IMR-90 (cell line): ENCODE data around the gene LRIG1. TPM values are rescaled to one million over a fixed set of nuclear protein-coding genes. Genes with fewer than 3 reads are reported as not detected.

Experiments
- ATAC-seq: fragments of 200-7000 bp; cut with Tn5 transposase; 2 replicates; pipeline ENCODE4 v1.9.1; 2020; ENCODE audit warnings: low read depth, mild to moderate bottlenecking, moderate library complexity
- BruUV-seq: library from RNA; stranded (reverse); fragments of 400-500 nt; replicated peaks from 2 replicates; lab custom pipeline; 2021; lab: Mats Ljungman, UMichigan
- CTCF ChIA-PET: fragments of 300-600 bp; formaldehyde crosslinking; extraction: SDS; loops from one replicate; lab custom pipeline; 2021; ENCODE audit warnings: antibody characterized with exemption; lab: Yijun Ruan, JAX
- POLR2A ChIA-PET: fragments of 300-600 bp; sonication (Branson Sonifier 250); formaldehyde crosslinking; loops from one replicate; lab custom pipeline; 2022; ENCODE audit warnings: antibody characterized with exemption; ENCODE audit not compliant: unreplicated experiment; lab: Charles Lee
- DNase-seq: peaks from one replicate; pipeline ENCODE4 v3.0.0; 2013
- H2AFZ ChIP-seq: replicated peaks from 2 replicates; pipeline ENCODE3; 2013; ENCODE audit warnings: low read length, mild to moderate bottlenecking; ENCODE audit not compliant: poor library complexity
- H2AK5ac ChIP-seq: 2 replicates; pipeline ENCODE4 v1.6.1; 2013; ENCODE audit warnings: low read depth, low read length, inconsistent platforms
- H2AK9ac ChIP-seq: replicated peaks from 2 replicates; pipeline ENCODE3; 2013; ENCODE audit warnings: mild to moderate bottlenecking, low read depth, low read length, moderate library complexity; ENCODE audit not compliant: poor library complexity
- H2BK120ac ChIP-seq: 2 replicates; pipeline ENCODE4 v1.6.1; 2013; ENCODE audit warnings: low read depth, low read length, inconsistent platforms
- H2BK15ac ChIP-seq: 3 replicates; pipeline ENCODE4 v1.6.1; 2013; ENCODE audit warnings: low read depth, low read length, inconsistent platforms
- H2BK20ac ChIP-seq: 2 replicates; pipeline ENCODE4 v1.6.1; 2013; ENCODE audit warnings: low read depth, mild to moderate bottlenecking, inconsistent platforms, low read length, moderate library complexity
- H2BK5ac ChIP-seq: 2 replicates; pipeline ENCODE4 v1.6.1; 2013; ENCODE audit warnings: mild to moderate bottlenecking, low read depth, low read length, inconsistent platforms; ENCODE audit not compliant: poor library complexity, severe bottlenecking
- H3K14ac ChIP-seq: replicated peaks from 2 replicates; pipeline ENCODE4 v1.6.1; 2013; ENCODE audit warnings: low read depth, low read length, inconsistent platforms
- H3K18ac ChIP-seq: 2 replicates; pipeline ENCODE4 v1.6.1; 2013; ENCODE audit warnings: low read depth, low read length, control low read depth
- H3K23ac ChIP-seq: 2 replicates; pipeline ENCODE4 v1.6.1; 2013; ENCODE audit warnings: low read depth, low read length, inconsistent platforms
- H3K27ac ChIP-seq: 2 replicates; pipeline ENCODE4 v1.5.1; 2013; ENCODE audit warnings: mild to moderate bottlenecking, control low read depth, low read length; ENCODE audit not compliant: insufficient read depth
- H3K27me3 ChIP-seq: 2 replicates; pipeline ENCODE4 v1.6.1; 2013; ENCODE audit warnings: low read length; ENCODE audit not compliant: control insufficient read depth, insufficient read depth
- H3K36me3 ChIP-seq: 2 replicates; pipeline ENCODE4 v1.6.1; 2013; ENCODE audit warnings: low read length, mixed read lengths; ENCODE audit not compliant: control insufficient read depth, insufficient read depth
- H3K4ac ChIP-seq: 2 replicates; pipeline ENCODE4 v1.6.1; 2013; ENCODE audit warnings: low read depth, low read length, inconsistent platforms
- H3K4me1 ChIP-seq: 2 replicates; pipeline ENCODE4 v1.6.1; 2013; ENCODE audit warnings: low read length, mixed read lengths; ENCODE audit not compliant: control insufficient read depth, insufficient read depth
- H3K4me2 ChIP-seq: 2 replicates; pipeline ENCODE4 v1.6.1; 2013; ENCODE audit warnings: low read depth, mild to moderate bottlenecking, control low read depth, low read length, moderate library complexity
- H3K4me3 ChIP-seq: 2 replicates; pipeline ENCODE4 v1.5.1; 2013; ENCODE audit warnings: low read depth, mild to moderate bottlenecking, control low read depth, low read length, moderate library complexity; ENCODE audit not compliant: insufficient read depth
- H3K56ac ChIP-seq: 2 replicates; pipeline ENCODE4 v1.6.1; 2013; ENCODE audit warnings: low read length, inconsistent platforms; ENCODE audit not compliant: insufficient read depth; ENCODE audit errors: extremely low read depth
- H3K79me1 ChIP-seq, 2 experiments: 2 replicates each; pipeline ENCODE4 v1.6.1; 2013; ENCODE audit warnings: low read length in 2 of 2, inconsistent platforms in 1 of 2, low read depth in 1 of 2
- H3K9ac ChIP-seq: 2 replicates; pipeline ENCODE4 v1.6.1; 2013; ENCODE audit warnings: low read depth, low read length, control low read depth
- H3K9me1 ChIP-seq: 2 replicates; pipeline ENCODE4 v1.6.1; 2013; ENCODE audit warnings: low read length, inconsistent platforms; ENCODE audit not compliant: insufficient read depth
- H3K9me3 ChIP-seq: 2 replicates; pipeline ENCODE4 v1.6.1; 2013; ENCODE audit warnings: low read length; ENCODE audit not compliant: control insufficient read depth, insufficient read depth
- H4K20me1 ChIP-seq: 2 replicates; pipeline ENCODE4 v1.6.1; 2013; ENCODE audit warnings: low read length, inconsistent platforms; ENCODE audit not compliant: insufficient read depth
- H4K5ac ChIP-seq: 2 replicates; pipeline ENCODE4 v1.6.1; 2013; ENCODE audit warnings: mild to moderate bottlenecking, low read depth, low read length, control low read depth
- H4K8ac ChIP-seq, 2 experiments: 2 replicates each; pipeline ENCODE4 v1.6.1; 2013; ENCODE audit warnings: low read depth in 2 of 2, low read length in 2 of 2, control low read depth in 1 of 2, inconsistent platforms in 1 of 2
- H4K91ac ChIP-seq: 2 replicates; pipeline ENCODE4 v1.6.1; 2013; ENCODE audit warnings: low read depth, low read length, inconsistent platforms; ENCODE audit not compliant: insufficient read depth
- BHLHE40 ChIP-seq: fragments of 150-350 bp; IDR thresholded peaks from 2 replicates; pipeline ENCODE4 v1.6.1; 2016; ENCODE audit warnings: mild to moderate bottlenecking, low read depth, low read length
- CEBPB ChIP-seq: IDR thresholded peaks from 2 replicates; pipeline ENCODE4 v1.6.1; 2012; ENCODE audit warnings: low read depth, low read length, improper control_type of control experiment
- CHD1 ChIP-seq: IDR thresholded peaks from 2 replicates; pipeline ENCODE4 v1.6.1; 2012; ENCODE audit warnings: low read depth, low read length, improper control_type of control experiment
- CTCF ChIP-seq: conservative IDR thresholded peaks from 2 replicates; pipeline ENCODE4 v1.5.1; 2012; ENCODE audit warnings: mild to moderate bottlenecking, low read depth, low read length, improper control_type of control experiment
- ELK1 ChIP-seq: fragments of 150-350 bp; IDR thresholded peaks from 2 replicates; pipeline ENCODE4 v1.6.1; 2016; ENCODE audit warnings: low read depth, mild to moderate bottlenecking, low read length, moderate library complexity, borderline replicate concordance
- FOS ChIP-seq: fragments of 150-350 bp; IDR thresholded peaks from 2 replicates; pipeline ENCODE4 v1.6.1; 2016; ENCODE audit warnings: low read depth, low read length
- MAFK ChIP-seq: IDR thresholded peaks from 2 replicates; pipeline ENCODE4 v1.6.1; 2012; ENCODE audit warnings: low read depth, low read length, improper control_type of control experiment
- MAZ ChIP-seq: IDR thresholded peaks from 2 replicates; pipeline ENCODE4 v1.6.1; 2012; ENCODE audit warnings: low read depth, mild to moderate bottlenecking, low read length, improper control_type of control experiment, moderate library complexity, borderline replicate concordance
- MXI1 ChIP-seq: IDR thresholded peaks from 2 replicates; pipeline ENCODE4 v1.6.1; 2012; ENCODE audit warnings: low read depth, mild to moderate bottlenecking, low read length, moderate library complexity, borderline replicate concordance
- NFE2L2 ChIP-seq: fragments of 150-350 bp; IDR thresholded peaks from 2 replicates; pipeline ENCODE4 v1.6.1; 2016; ENCODE audit warnings: low read depth, mild to moderate bottlenecking, low read length
- POLR2A ChIP-seq: IDR thresholded peaks from 2 replicates; pipeline ENCODE4 v1.6.1; 2012; ENCODE audit warnings: mild to moderate bottlenecking, low read depth, low read length
- RAD21 ChIP-seq: IDR thresholded peaks from 2 replicates; pipeline ENCODE4 v1.6.1; 2012; ENCODE audit warnings: low read length, improper control_type of control experiment
- RCOR1 ChIP-seq: IDR thresholded peaks from 2 replicates; pipeline ENCODE4 v1.6.1; 2012; ENCODE audit warnings: mild to moderate bottlenecking, low read length, improper control_type of control experiment; ENCODE audit not compliant: insufficient replicate concordance
- RFX5 ChIP-seq: IDR thresholded peaks from 2 replicates; pipeline ENCODE4 v1.8.0; 2012; ENCODE audit warnings: low read depth, mild to moderate bottlenecking, low read length, moderate library complexity
- SMC3 ChIP-seq: fragments of 150-350 bp; IDR thresholded peaks from 2 replicates; pipeline ENCODE4 v1.6.1; 2016; ENCODE audit warnings: low read depth, mild to moderate bottlenecking, antibody characterized with exemption, low read length, moderate library complexity
- USF2 ChIP-seq: fragments of 150-350 bp; IDR thresholded peaks from 2 replicates; pipeline ENCODE4 v1.6.1; 2017; ENCODE audit warnings: mild to moderate bottlenecking, antibody characterized with exemption, low read length, low read depth
- WGBS, 2 experiments: methylation state at CpG; one replicate each; pipeline versions ENCODE4 v1.1.5 to v1.1.7; 2013; ENCODE audit warnings: missing lambda C conversion rate in 2 of 2; ENCODE audit not compliant: insufficient read length in 1 of 2; ENCODE audit errors: extremely low coverage in 2 of 2; 5-methylcytosine and 5-hydroxymethylcytosine counted together
- dilution Hi-C: fragments of 300-500 bp; cut with HindIII; formaldehyde crosslinking; loops from one replicate; pipeline ENCODE4 v1.14.3; 2018; ENCODE audit warnings: low sequenced_read_pairs; ENCODE audit not compliant: unreplicated experiment
- in situ Hi-C: fragments of 300-500 bp; cut with MboI; formaldehyde crosslinking; loops from 3 replicates; pipeline ENCODE4 v1.14.3; 2019; ENCODE audit warnings: low sequenced_read_pairs, inconsistent platforms, mixed read lengths
- intact Hi-C: fragments of 100-400 bp; cut with micrococcal nuclease; formaldehyde crosslinking; loops from 2 replicates; pipeline ENCODE4 v1.10.0; 2022
- polyA plus RNA-seq, 3 experiments: library from polyadenylated mRNA; depleted of rRNA; stranded (reverse); fragments of >200 nt; gene quantifications; 2 replicates each; pipeline ENCODE4 v1.2.3, GENCODE V29; 2012; ENCODE audit warnings: low replicate concordance in 1 of 3
- total RNA-seq: library from RNA; depleted of rRNA; stranded (reverse); fragments of >200 nt; gene quantifications from 2 replicates; pipeline ENCODE4 v1.2.3, GENCODE V29; 2012

LRIG1 gene
- total and polyA plus RNA-seq, 2 of the 4 experiments (the other 2 are of a cell fraction), result 62.8 to 87.8 TPM

DNA sequence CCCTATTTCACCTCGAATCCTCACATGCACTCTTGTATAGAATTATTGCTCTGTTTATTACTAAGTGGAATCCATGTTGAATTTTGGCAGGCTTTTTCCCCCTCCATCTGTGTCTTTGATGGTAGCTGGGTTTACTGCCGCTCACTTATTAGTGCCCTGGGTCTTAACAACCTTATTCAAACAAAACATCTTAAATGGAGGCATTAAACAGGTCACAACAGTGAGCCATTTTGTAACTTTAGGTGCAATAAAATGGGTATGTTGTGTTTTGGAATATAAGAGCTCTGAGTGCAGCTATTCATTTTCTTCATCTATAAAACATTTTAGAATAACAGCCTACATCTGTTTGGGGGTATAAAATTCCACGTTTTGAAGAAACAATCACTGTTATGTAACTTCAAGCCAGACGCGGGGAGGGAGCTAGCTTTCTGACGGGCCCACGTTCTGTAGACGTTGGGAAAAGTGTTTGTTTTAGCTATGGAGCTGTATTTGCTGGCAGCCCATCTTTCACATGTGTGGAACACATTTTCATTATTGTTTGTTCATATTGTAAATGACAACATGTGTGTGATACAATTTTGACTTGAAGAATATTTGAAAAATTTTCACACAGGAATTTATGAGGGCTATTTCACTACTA is 158.0 kb downstream of the LRIG1 start:
- TF ChIP-seq CTCF (no peak), CHD1 (no peak), RCOR1 (no peak), FOS (no peak), MXI1 (no peak), USF2 (no peak), MAFK (no peak), POLR2A (no peak), BHLHE40 (no peak), RAD21 (no peak), MAZ (no peak), RFX5 (no peak), NFE2L2 (no peak), SMC3 (no peak), ELK1 (no peak), CEBPB (no peak)
- H3K4me3 ChIP-seq, result no peak overlapping the region
- CTCF ChIA-PET, result no interaction called here
- H2AK5ac ChIP-seq, result no peak overlapping the region
- H3K23ac ChIP-seq, result no peak overlapping the region
- no peaks in the 10 kb centered on the region for H3K9me3 ChIP-seq
- no peak overlapping the region for H4K8ac ChIP-seq
- no peak overlapping the region for H2BK20ac ChIP-seq
- no peak for DNase-seq
- H3K79me1 ChIP-seq, result no peaks in the 10 kb centered on the region
- no peaks in the 10 kb centered on the region for H3K36me3 ChIP-seq
- no peak overlapping the region for H2AFZ ChIP-seq
- H3K4me1 ChIP-seq, result no peaks in the 10 kb centered on the region
- H2BK15ac ChIP-seq, result no peak overlapping the region
- H4K20me1 ChIP-seq, result no peaks in the 10 kb centered on the region
- POLR2A ChIA-PET, result no interaction called here
- no CpG with 5 or more reads among the region's 8 CpGs for WGBS, 2 experiments
- H4K91ac ChIP-seq, result no peak overlapping the region
- H4K5ac ChIP-seq, result no peak overlapping the region
- no peak overlapping the region for H2BK120ac ChIP-seq
- H3K4ac ChIP-seq, result no peak overlapping the region
- BruUV-seq, result no TSS peak
- H2BK5ac ChIP-seq, result no peak overlapping the region
- in situ Hi-C loops, result no loop called here
- H3K14ac ChIP-seq, result no peak overlapping the region
- no peak overlapping the region for H3K4me2 ChIP-seq
- dilution Hi-C loops, result no loop called here
- H3K9me1 ChIP-seq, result no peaks in the 10 kb centered on the region
- no peak overlapping the region for H3K27ac ChIP-seq
- no peak overlapping the region for H3K56ac ChIP-seq
- intact Hi-C loops, result no loop called here
- no peak for ATAC-seq
- no peaks in the 10 kb centered on the region for H3K27me3 ChIP-seq
- H2AK9ac ChIP-seq, result no peak overlapping the region
- no peak overlapping the region for H3K9ac ChIP-seq
- no peak overlapping the region for H3K18ac ChIP-seq
